PC-9 (cell line): Measurements from ENCODE around the gene CHD1.

Experiments
- CTCF ChIP-seq: fragments of 200-600 bp; sonication (generic); conservative IDR thresholded peaks from 2 replicates; pipeline ENCODE4 v1.6.1; 2017; ENCODE audit warnings: mixed run types, antibody characterized with exemption, mild to moderate bottlenecking, moderate library complexity
- EZH2 ChIP-seq: fragments of 200-600 bp; sonication (generic); IDR thresholded peaks from 2 replicates; pipeline ENCODE4 v1.8.0; 2017; ENCODE audit warnings: antibody characterized with exemption, low read depth

- TF ChIP-seq CTCF (no peak), EZH2 (no peak)
Observed at GRCh38 chr5:98933445-98934072, 4.8 kb upstream of the CHD1 start.
